Measurements from ENCODE around the gene GPR45.
"Not testable (repeated sequence)": the region's sequence is repeated elsewhere in the genome, so short reads cannot be mapped to it uniquely, and the experiment has no call there.

The GPR45 gene

GRCh38 chr2:105241443-105241842 is at the start of gene GPR45:
GPR45 (plus strand) TSS chr2:105241743; CDS start chr2:105241859, 116 bp downstream.
- no peak for DNase-seq

DNA sequence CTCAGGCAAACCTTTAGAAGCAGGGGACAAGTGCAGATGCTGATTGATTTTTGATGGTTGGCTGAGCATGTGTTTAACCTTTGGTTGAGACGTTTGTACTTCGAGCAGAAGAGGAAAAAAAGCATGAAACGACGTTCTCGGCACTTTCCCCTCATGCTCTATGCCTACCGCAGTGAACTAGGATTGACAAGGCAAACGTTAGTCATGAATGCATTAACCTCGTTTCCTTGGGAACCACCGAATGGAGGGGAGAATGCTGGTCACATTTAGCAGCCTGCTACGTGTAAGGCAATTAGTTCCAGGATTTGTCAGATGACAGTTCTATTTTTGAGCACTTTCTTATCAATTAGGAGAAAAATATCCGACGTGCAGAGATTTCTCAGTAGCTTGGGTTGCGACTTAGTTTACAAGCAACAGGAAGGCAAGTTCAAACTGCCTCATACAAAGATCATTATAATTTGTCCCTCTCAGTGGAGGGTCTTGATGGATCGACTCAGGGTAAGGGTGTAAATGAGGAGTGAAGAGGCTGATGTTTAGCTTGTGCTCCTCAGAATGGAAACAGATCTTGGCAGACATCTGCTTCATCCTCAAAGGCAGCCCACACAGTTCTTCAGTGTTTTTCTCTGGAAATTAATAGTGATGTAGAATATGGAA is 47.4 kb upstream of the GPR45 start:
- no peak for DNase-seq

- no peak for DNase-seq
Measured at GRCh38 chr2:105196651-105197050, 44.9 kb upstream of the GPR45 start.

- DNase-seq = no peak
Measured at GRCh38 chr2:105215586-105216192, 25.9 kb upstream of the GPR45 start.

- no peak for DNase-seq
Measured at GRCh38 chr2:105220604-105221003, 20.9 kb upstream of the GPR45 start.

DNA sequence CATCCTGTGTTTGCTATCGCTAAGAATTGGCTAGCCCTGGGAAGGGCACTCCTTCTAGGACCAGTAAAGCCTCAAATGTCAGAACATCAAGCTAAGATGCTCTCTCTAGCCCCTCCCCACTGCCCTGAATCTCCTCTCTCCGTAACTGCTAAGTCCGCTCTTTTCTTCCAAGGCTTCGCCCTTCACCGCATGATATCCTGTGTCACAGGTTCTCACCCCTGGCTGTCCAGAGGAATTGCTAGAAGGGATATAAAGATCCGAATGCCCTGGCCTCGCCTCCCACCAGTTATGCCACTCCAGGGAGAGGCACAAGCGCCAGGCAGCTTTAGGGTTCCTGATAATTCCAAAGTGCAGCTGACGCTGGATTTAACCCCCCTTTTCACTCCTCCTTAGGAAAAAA is 17.1 kb upstream of the GPR45 start:
- no peak for DNase-seq

GRCh38 chr2:105231232-105231619 is 10.3 kb upstream of the GPR45 start:
- no peak for DNase-seq

GRCh38 chr2:105235388-105236059 is 6.0 kb upstream of the GPR45 start:
- peak; percentile 55 for DNase-seq

GRCh38 chr2:105236060-105236424 is 5.5 kb upstream of the GPR45 start:
- DNase-seq = no peak

DNA sequence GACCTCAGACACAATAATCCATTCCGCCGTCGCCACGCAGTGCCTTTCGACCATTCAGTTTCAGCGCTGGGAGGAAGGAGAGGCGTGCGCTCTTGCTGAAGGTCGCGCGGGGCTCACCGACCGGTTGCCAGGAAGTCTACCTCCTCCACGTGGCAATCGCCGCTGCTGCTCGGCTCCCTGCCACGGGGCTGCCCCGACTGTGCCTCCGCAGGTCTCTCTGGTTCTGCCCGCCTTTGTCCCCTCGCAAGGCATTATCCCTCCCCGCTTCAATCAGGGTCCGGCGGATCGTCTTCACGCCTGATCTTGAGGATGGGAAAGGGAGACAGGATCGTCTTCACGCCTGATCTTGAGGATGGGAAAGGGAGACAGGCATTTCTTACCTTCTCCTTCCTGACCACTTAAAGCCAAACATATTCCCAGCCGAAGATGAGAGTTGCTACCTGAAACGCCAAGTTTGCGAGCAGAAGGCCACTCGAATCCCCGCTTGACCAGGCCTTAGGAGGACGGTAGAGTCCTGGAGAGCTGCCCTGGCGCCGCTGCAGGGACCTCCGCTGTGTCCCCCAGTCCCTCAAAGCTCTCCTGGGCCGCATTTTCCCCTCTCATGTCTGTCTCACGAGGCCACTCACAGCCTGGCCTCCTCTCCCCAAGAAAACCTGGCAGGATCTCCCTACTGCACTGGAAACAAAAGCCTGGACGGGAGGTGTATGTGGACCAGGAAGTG is 4.3 kb upstream of the GPR45 start:
- DNase-seq = no peak

DNA sequence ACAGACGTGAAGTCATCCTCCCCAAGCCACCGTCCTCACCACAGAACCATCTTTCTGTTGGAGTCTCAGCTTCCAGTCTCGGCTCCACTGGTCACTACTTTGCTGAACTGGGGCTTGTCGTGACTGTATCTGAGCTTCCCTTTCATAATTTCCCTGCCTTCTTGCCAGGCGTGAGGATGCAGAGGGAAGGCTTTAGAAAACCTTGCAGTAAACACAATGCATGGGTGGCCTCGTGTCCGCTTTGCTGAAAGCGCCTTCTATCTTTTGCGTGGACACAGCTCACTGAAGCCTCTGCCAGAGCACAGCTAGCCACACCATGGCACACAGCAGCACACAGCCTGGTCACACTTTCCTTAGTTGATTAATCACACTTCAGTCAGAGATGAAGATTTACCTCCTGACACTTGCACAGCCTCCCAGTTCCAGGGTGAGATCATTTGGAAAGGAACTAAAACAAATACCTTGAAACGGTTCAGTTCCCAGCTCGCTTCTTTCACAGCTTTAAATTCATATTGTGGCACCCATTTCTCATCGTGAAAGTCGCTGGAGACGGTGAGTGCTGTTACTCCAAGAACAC is 2.8 kb upstream of the GPR45 start:
- no peak for DNase-seq

DNA sequence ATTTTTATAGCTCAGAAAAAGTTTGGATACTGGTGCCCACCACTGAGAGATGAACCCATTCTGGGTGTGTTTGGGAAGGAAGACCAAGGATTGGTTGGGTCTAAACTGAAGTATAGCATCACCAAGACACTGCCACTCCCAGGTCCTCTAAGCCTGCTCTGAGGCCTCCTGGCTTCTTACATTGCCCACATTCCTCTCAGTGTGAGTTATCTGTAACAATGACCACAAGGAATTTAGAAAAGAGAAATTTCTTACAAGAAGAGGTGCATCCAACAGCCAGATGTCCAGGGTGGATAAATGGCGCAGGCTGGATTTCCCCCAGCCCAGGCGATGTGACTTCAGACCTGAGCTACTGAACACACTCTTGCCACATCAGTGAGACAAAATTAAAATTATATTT is 1.6 kb upstream of the GPR45 start:
- DNase-seq = no peak

DNA sequence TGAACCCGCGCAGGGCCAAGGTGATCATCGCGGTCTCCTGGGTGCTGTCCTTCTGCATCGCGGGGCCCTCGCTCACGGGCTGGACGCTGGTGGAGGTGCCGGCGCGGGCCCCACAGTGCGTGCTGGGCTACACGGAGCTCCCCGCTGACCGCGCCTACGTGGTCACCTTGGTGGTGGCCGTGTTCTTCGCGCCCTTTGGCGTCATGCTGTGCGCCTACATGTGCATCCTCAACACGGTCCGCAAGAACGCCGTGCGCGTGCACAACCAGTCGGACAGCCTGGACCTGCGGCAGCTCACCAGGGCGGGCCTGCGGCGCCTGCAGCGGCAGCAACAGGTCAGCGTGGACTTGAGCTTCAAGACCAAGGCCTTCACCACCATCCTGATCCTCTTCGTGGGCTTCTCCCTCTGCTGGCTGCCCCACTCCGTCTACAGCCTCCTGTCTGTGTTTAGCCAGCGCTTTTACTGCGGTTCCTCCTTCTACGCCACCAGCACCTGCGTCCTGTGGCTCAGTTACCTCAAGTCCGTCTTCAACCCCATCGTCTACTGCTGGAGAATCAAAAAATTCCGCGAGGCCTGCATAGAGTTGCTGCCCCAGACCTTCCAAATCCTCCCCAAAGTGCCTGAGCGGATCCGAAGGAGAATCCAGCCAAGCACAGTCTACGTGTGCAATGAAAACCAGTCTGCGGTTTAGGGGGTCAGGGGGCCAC is 897 bp downstream of the GPR45 start:
- no peak for DNase-seq

DNA sequence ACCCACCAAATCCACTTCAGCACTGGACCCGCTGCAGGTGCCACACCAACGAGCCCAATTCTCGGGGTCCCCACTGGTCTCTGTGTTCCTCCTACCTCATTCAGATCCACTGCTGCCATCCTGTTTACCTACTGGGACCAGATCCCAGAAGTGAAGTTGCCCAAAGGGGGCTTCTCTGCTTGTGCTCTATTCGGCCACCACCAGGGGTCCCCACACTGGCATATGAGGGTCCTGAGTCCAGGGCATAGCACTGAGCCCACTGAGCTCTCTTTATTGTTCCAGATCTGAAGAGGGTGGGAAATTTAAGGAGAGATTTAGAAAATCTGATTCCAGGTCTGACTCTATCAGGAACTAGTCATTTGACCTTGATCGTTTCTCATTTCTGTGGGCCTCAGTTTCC is 2.4 kb downstream of the GPR45 start:
- no peak for DNase-seq

GRCh38 chr2:105244451-105244850 is 2.9 kb downstream of the GPR45 start:
- DNase-seq = no peak

DNA sequence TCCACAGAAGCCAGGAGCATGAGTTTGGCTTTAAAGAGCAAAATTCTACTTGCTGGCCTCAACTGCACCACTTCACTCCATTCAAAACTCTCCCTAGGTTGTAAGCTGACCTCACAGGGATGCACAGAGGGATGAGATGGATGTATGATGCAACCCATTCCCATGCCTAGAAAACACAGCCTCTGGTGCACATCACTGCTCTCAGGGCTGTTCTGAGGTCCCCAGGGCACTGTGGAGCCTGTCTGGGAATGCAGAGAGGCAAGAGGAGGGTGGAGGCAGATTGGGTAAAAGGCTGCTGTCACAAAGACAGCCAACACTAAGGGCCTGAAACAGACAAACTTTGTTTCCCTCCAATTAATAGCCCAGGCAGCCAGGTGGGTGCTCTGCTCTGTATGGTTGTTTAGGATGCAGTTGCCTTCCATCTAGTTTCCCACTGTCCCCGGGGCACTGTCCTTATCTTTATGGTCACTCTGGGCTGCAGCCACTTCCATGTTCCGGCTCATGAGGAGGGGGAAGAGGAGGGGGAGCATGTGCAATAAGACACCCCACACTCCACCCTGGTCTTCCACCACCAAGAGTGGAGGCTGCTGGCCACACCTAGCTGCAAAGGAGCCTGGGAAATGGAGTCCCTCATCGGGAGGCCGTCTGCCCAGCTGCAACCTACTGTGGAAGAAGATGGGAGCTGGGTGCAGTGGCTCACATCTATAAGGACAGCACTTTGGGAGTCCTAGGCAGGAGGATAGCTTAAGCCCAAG is 7.0 kb downstream of the GPR45 start:
- no peak for DNase-seq

DNA sequence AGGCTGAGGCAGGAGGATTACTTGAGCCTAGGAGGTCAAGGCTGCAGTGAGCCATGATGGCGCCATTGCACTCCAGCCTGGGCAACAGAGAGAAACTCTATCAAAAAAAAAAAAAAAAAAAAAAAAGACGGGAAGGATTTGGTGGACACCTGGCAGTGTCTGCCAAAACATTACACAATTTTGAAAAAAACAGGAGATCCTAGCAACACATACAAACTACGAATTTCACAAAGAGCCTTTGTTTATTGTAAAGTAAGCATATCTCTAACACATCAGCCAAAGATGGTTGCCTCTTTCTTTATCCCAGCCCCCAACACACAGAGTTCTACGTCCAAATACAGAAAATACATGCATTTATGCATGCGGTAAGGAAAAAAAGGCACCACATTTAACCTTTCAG is 7.6 kb downstream of the GPR45 start:
- DNase-seq = no peak

DNA sequence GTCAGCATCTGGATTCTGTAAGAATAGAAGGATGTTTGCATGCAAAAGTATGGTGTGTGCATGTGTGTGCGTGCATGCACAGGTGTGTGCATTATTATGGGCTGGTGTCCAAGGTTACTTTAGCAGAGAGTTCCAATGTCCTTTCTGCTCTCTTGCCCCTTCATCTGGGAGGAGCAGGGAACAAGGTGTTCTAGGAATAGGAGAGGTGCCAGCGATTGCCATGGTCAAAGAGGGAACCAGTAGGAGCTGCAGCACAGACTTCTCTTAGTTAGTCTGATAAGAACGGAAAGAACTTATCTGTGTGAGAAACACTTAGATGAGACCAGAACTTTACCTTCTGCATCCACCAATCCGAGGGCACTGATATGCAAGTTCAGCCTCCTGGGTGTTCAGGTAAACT is 8.3 kb downstream of the GPR45 start:
- no peak for DNase-seq

- DNase-seq = not testable (repeated sequence)
Measured at GRCh38 chr2:105251016-105251648, 9.6 kb downstream of the GPR45 start.

DNA sequence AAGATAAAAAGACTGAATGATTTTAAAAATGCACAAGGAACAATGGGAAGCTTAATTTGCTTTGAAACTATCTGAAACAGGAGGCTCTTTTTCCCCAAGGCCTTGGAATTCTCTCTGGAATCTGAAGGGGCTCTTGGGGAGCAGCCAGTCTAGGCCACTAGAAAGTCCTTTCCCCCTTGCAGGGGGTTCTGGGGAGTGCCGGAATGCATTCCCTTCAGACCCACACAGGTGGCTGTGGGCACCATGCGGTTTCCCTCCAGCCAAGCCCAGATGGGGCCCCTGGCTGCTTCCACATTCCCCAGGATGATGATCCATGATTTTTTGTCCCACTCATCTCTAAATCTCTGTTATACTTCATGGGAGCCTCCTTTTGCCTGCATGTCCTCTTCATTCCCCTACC is 10.7 kb downstream of the GPR45 start:
- no peak for DNase-seq

GRCh38 chr2:105254531-105255210 is 13.1 kb downstream of the GPR45 start:
- no peak for DNase-seq
